Panc1 (cell line): ENCODE data around the gene ZNF462. TPM values are rescaled to one million over a fixed set of nuclear protein-coding genes. Genes with fewer than 3 reads are reported as not detected.

ENCODE experiments used
- ATAC-seq: fragments of 200-7000 bp; cut with Tn5 transposase; 2 replicates; pipeline ENCODE4 v1.9.1; 2020; ENCODE audit warnings: mild to moderate bottlenecking, moderate library complexity
- BruUV-seq: library from RNA; stranded (reverse); fragments of 400-500 nt; replicated peaks from 2 replicates; lab custom pipeline; 2021; lab: Mats Ljungman, UMichigan
- CTCF ChIA-PET: fragments of 300-600 bp; sonication (Branson Sonifier 250); formaldehyde crosslinking; loops from one replicate; lab custom pipeline; 2022; ENCODE audit warnings: antibody characterized with exemption; lab: Charles Lee
- POLR2A ChIA-PET: fragments of 300-600 bp; sonication (Branson Sonifier 250); formaldehyde crosslinking; loops from one replicate; lab custom pipeline; 2022; ENCODE audit warnings: antibody characterized with exemption; lab: Charles Lee
- DNase-seq: peaks from one replicate; pipeline ENCODE4 v3.0.0-alpha.2; 2010; ENCODE audit warnings: low read depth, low spot score
- H3K27ac ChIP-seq: 2 replicates; pipeline ENCODE4 v1.5.1; 2011; ENCODE audit warnings: mild to moderate bottlenecking, low read length, inconsistent platforms
- H3K27me3 ChIP-seq: fragments of 200-500 bp; sonication (Bioruptor generic); 2 replicates; pipeline ENCODE4 v1.6.0; 2014; ENCODE audit warnings: low read length, inconsistent platforms; ENCODE audit not compliant: control insufficient read depth, insufficient read depth
- H3K36me3 ChIP-seq: fragments of 200-500 bp; sonication (Bioruptor generic); 2 replicates; pipeline ENCODE4 v1.5.1; 2014; ENCODE audit warnings: inconsistent platforms, mild to moderate bottlenecking, low read length, moderate library complexity; ENCODE audit not compliant: control insufficient read depth, insufficient read depth
- H3K4me1 ChIP-seq: 2 replicates; pipeline ENCODE4 v1.5.1; 2011; ENCODE audit warnings: inconsistent platforms, mild to moderate bottlenecking, low read length, moderate library complexity; ENCODE audit not compliant: control insufficient read depth, insufficient read depth
- H3K4me3 ChIP-seq, 2 experiments: 2 replicates each; pipeline ENCODE4 v1.5.1; 2011 to 2012; ENCODE audit warnings: low read depth in 2 of 2, low read length in 2 of 2, mild to moderate bottlenecking in 2 of 2, inconsistent platforms in 1 of 2, moderate library complexity in 1 of 2
- H3K9me3 ChIP-seq: fragments of 200-500 bp; sonication (Bioruptor generic); 2 replicates; pipeline ENCODE4 v1.5.1; 2014; ENCODE audit warnings: low read depth, mild to moderate bottlenecking, inconsistent platforms, low read length, moderate library complexity; ENCODE audit not compliant: control insufficient read depth, insufficient read depth
- POLR2AphosphoS5 ChIP-seq: IDR thresholded peaks from 2 replicates; pipeline ENCODE4 v1.6.1; 2012; ENCODE audit warnings: mild to moderate bottlenecking, low read depth, low read length, moderate library complexity
- SIN3A ChIP-seq: IDR thresholded peaks from 2 replicates; pipeline ENCODE4 v1.6.1; 2012; ENCODE audit warnings: low read depth, mild to moderate bottlenecking, low read length, moderate library complexity, borderline replicate concordance; ENCODE audit not compliant: insufficient read depth
- TCF7L2 ChIP-seq: IDR thresholded peaks from 2 replicates; pipeline ENCODE4 v1.6.1; 2011; ENCODE audit warnings: mild to moderate bottlenecking, low read depth, low read length, inconsistent platforms
- in situ Hi-C: cut with HindIII; loops from 2 replicates; pipeline ENCODE4 v1.10.0; 2016; ENCODE audit warnings: low sequenced_read_pairs, low pct_unique_long_range_greater_than_20kb
- intact Hi-C: fragments of 100-400 bp; cut with micrococcal nuclease; formaldehyde crosslinking; loops from one replicate; pipeline ENCODE4 v1.10.0; 2022; ENCODE audit not compliant: unreplicated experiment
- total RNA-seq: library from RNA; stranded (reverse); gene quantifications from one replicate; pipeline ENCODE4 v1.2.1, GENCODE V29; 2021; ENCODE audit not compliant: unreplicated experiment
- TF ChIP-seq, protein P1 (sequence below): fragments of 450-650 bp; IDR thresholded peaks from 2 replicates; pipeline ENCODE4 v1.5.1; 2017; ENCODE audit warnings: mild to moderate bottlenecking
- TF ChIP-seq, protein P2 (sequence below), 2 experiments: IDR thresholded peaks; 2 replicates each; pipeline ENCODE4 v1.6.1; 2011 to 2012; ENCODE audit warnings: low read depth in 2 of 2, control low read depth in 1 of 2, low read length in 1 of 2, mild to moderate bottlenecking in 1 of 2, moderate library complexity in 1 of 2; ENCODE audit not compliant: insufficient read depth in 1 of 2

Gene ZNF462
- total RNA-seq, 1 experiment from 2014 or later = 34.8 TPM

GRCh38 chr9:106992186-106992585, 129.2 kb downstream of the ZNF462 start:
- Histone ChIP-seq H3K27ac (no peak overlapping the region), H3K36me3 (no peaks in the 10 kb centered on the region; the same call in 1 of the 2 replicates), H3K9me3 (no peaks in the 10 kb centered on the region), H3K4me3 (no peak overlapping the region), H3K4me1 (no peaks in the 10 kb centered on the region), H3K27me3 (no peaks in the 10 kb centered on the region)
- TF ChIP-seq POLR2AphosphoS5 = no peak
- no peak for TF ChIP-seq SIN3A
- TF ChIP-seq TCF7L2 = no peak
- in situ Hi-C loops = no loop called here
- no peak for ATAC-seq
- BruUV-seq = no TSS peak
- ChIA-PET POLR2A (no interaction called here), CTCF (no interaction called here)
- DNase-seq = no peak
- intact Hi-C loops = no loop called here

GRCh38 chr9:106993603-106994002, 130.6 kb downstream of the ZNF462 start:
- intact Hi-C loops = no loop called here
- TF ChIP-seq TCF7L2 (no peak), SIN3A (no peak), POLR2AphosphoS5 (no peak)
- TF ChIP-seq, protein P1, sequence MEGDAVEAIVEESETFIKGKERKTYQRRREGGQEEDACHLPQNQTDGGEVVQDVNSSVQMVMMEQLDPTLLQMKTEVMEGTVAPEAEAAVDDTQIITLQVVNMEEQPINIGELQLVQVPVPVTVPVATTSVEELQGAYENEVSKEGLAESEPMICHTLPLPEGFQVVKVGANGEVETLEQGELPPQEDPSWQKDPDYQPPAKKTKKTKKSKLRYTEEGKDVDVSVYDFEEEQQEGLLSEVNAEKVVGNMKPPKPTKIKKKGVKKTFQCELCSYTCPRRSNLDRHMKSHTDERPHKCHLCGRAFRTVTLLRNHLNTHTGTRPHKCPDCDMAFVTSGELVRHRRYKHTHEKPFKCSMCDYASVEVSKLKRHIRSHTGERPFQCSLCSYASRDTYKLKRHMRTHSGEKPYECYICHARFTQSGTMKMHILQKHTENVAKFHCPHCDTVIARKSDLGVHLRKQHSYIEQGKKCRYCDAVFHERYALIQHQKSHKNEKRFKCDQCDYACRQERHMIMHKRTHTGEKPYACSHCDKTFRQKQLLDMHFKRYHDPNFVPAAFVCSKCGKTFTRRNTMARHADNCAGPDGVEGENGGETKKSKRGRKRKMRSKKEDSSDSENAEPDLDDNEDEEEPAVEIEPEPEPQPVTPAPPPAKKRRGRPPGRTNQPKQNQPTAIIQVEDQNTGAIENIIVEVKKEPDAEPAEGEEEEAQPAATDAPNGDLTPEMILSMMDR = no peak
- TF ChIP-seq, protein P2, sequence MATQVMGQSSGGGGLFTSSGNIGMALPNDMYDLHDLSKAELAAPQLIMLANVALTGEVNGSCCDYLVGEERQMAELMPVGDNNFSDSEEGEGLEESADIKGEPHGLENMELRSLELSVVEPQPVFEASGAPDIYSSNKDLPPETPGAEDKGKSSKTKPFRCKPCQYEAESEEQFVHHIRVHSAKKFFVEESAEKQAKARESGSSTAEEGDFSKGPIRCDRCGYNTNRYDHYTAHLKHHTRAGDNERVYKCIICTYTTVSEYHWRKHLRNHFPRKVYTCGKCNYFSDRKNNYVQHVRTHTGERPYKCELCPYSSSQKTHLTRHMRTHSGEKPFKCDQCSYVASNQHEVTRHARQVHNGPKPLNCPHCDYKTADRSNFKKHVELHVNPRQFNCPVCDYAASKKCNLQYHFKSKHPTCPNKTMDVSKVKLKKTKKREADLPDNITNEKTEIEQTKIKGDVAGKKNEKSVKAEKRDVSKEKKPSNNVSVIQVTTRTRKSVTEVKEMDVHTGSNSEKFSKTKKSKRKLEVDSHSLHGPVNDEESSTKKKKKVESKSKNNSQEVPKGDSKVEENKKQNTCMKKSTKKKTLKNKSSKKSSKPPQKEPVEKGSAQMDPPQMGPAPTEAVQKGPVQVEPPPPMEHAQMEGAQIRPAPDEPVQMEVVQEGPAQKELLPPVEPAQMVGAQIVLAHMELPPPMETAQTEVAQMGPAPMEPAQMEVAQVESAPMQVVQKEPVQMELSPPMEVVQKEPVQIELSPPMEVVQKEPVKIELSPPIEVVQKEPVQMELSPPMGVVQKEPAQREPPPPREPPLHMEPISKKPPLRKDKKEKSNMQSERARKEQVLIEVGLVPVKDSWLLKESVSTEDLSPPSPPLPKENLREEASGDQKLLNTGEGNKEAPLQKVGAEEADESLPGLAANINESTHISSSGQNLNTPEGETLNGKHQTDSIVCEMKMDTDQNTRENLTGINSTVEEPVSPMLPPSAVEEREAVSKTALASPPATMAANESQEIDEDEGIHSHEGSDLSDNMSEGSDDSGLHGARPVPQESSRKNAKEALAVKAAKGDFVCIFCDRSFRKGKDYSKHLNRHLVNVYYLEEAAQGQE (IDR thresholded peaks at IDR 0.05; ENCODE audit: insufficient read depth in 1 of 2, low read depth in 2 of 2, low read length in 1 of 2) = no peak
- Histone ChIP-seq H3K4me1 (no peaks in the 10 kb centered on the region), H3K4me3 (no peak overlapping the region), H3K9me3 (no peaks in the 10 kb centered on the region), H3K36me3 (no peaks in the 10 kb centered on the region; the same call in 1 of the 2 replicates), H3K27ac (no peak overlapping the region), H3K27me3 (no peaks in the 10 kb centered on the region)
- no peak for ATAC-seq
- in situ Hi-C loops = no loop called here
- CTCF ChIA-PET = no interaction called here
- POLR2A ChIA-PET = no interaction called here
- BruUV-seq = no TSS peak
- DNase-seq = no peak

GRCh38 chr9:106994463-106994862, 131.5 kb downstream of the ZNF462 start:
- CTCF ChIA-PET = no interaction called here
- in situ Hi-C loops (no loop called here), intact Hi-C loops (no loop called here)
- H3K4me3 ChIP-seq = no peak overlapping the region
- no peak for ATAC-seq
- no peak for DNase-seq
- H3K9me3 ChIP-seq = no peaks in the 10 kb centered on the region
- TF ChIP-seq, protein P2 (IDR thresholded peaks at IDR 0.05; ENCODE audit: insufficient read depth in 1 of 2, low read depth in 2 of 2, low read length in 1 of 2) = no peak
- TF ChIP-seq SIN3A = no peak
- TF ChIP-seq, protein P1 = no peak
- TF ChIP-seq POLR2AphosphoS5 = no peak
- BruUV-seq = no TSS peak
- POLR2A ChIA-PET = no interaction called here
- H3K27ac ChIP-seq = no peak overlapping the region
- no peaks in the 10 kb centered on the region; the same call in 1 of the 2 replicates for H3K36me3 ChIP-seq
- no peaks in the 10 kb centered on the region for H3K27me3 ChIP-seq
- no peaks in the 10 kb centered on the region for H3K4me1 ChIP-seq
